HG02610 (cell line): ENCODE results near the gene PRKCA.

Source experiments
- ATAC-seq: cut with Tn5 transposase; IDR thresholded peaks from one replicate; pipeline ENCODE4 v1.9.1; 2021; ENCODE audit warnings: mild to moderate bottlenecking, moderate library complexity; ENCODE audit not compliant: unreplicated experiment

Gene PRKCA

GRCh38 chr17:66781135-66781534, 478.7 kb downstream of the PRKCA start:
- no peak for ATAC-seq

DNA sequence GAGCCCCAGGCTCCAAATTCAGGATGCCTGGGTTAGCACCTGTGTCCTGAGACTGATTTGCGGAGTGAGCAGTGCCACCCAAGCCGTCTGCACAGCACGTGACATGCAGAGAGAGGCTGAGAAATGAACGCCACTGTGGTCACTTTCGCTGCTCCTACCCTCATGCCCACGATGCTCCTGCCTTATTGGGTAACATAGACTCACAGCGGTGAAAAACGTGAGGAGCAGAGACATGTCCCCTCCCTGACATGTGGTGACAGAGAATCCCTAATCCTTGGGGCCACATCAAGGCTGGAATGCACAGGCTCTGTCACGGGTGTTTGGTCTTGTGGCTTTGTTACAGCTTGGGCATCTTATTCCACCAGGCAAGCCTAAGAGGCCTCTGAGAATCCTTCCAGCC, 480.4 kb downstream of the PRKCA start:
- no peak for ATAC-seq

DNA sequence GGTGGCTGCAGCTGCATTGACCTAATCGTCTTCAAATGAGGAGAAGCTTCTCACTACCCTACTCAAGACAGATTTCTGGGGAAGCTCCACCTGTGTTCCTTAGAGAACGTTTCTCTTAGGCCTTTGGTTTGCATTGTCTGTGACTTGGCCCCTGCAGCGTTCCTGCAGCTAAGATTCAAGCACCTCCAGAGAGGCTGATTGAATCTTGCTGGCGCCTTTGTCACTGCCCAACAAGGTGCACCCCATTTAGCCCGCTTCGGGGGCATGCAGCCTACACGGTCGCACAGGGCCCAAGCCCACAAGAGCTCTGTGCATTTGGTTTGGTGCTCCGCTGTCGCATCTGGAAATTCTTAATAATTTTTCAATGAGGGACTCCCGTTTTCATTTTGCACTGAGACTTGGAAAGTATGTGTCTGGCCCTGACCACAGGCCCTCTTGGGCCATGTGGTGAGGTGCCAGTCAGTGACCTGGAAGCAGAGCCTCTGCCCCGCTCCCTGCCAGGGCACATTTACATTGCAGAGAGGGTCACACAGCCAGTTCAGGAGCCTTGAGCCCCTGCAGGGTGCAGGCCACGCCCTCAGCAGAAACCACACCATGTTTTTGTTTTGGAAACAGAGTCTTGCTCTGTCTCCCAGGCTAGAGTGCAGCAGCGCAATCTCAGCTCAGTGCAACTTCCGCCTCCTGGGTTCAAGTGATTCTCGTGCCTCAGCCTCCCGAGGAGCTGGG, 481.4 kb downstream of the PRKCA start:
- ATAC-seq: no peak

DNA sequence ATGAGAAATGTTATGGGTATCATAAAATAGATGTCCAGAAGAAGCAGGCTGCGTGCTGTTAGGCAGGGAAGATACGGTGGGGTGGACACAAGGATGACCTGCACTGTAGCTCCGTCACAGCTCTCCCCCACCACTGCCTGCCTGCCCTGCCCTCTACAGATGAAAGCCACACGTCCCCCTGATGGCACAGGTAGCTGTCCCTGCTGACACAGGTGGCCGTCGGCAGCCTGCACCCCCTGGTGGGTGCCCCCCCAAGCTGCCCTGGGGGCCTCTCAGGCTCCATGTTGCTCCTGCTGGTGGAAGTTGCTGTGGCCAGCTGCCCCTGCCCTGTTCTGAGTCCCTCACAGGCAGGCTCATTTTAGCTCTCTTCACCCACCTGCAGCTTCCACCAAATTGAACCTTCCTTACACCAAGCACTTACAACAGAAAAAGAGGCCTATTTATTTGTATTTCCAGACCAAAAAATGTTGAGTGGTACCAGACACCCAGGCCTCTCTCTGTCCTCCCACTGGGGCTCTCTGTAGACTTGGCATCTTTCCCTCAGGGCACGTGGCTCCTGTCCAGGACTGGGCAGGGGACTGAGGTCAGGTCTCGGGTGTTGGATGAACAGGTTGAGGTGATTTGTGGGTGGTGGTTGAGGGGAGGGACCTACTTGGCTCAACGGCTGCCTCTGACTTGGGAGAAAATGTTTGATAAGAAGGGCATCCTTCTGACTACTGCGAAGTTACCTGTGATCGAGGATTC, 482.4 kb downstream of the PRKCA start:
- ATAC-seq: no peak

- ATAC-seq: no peak
Observed at GRCh38 chr17:66786107-66786506, 483.7 kb downstream of the PRKCA start.

DNA sequence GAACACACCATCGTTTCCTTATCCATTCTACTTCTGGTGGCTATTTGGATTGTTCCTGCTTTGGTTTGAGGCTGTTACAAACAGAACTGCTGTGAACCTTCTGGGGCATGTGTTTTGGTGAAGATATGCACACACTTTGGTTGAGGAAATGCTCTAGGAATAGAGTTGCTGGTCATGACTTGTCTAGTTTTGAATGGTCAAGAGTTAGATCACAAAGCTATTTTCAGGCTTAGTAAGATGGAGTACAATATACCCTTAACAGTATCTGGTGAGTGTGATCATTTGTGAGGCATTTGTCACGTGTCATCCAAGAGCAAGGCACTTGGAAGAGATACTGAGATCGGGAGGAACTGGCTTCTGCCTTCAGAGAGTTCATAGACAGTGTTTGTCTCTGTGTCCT, 485.5 kb downstream of the PRKCA start:
- no peak for ATAC-seq

DNA sequence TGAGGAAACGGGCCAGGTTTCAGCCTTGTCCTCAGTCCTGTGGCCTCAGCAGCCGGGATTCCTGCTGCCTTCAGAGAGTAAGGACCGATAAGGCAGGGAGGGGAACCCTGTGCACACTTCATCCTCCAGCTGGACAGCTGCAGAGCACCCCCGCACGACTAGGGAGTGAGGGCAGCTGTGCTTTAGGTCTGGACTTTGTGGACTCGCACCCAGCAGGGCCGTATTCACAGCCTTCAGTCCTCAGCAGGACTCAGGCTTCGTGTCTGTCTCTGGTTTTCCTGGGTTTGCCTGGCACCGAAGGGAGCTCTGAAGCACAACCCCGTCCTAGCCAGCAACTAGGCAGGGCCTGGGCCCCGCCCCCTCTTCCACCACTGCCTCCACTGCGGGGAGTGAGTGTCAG, 486.7 kb downstream of the PRKCA start:
- no peak for ATAC-seq

DNA sequence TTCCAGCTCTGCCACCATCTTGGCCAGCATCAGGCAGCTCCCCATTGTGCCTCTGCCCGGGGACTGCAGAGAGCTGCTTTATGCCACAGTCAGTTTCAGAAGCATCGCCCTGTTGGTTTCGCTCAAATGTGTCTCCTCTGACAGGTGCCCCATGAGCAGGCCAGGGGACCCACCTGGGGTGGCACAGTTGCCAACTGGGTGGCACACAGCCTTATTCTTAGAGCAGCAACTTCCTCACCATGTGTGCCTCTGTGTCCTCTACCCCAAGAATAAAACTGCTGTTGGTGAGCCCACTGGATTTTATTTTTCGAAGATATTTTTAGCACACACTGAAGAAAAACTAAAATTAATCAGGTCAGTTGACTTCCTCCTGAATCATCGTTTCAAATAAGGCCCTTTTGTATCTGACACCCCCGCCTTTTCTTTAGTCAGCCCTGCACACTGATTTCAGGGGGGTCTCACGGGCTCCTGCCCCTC, 487.6 kb downstream of the PRKCA start:
- no peak for ATAC-seq

GRCh38 chr17:66790501-66791061, 488.2 kb downstream of the PRKCA start:
- no peak for ATAC-seq

DNA sequence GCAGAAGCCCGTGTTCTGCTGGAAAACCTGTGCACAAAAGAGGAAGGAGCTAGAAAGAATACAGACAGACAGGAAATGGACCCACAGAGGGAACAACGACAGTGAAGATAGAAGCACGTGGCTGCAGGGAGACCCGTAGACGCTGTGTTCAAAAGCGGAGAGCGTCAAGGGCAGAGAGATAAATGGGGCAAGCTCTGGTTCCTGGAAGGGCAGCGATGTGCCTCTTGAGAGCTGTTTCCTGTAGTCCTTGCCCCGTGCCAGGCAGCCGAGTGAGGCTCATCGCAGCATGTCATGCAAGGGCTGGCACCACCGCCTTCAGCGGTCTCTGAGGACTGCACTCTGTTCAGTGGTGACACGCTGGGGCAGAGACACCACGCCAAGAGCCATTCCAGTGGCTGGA, 488.9 kb downstream of the PRKCA start:
- ATAC-seq: no peak

- ATAC-seq: no peak
Observed at GRCh38 chr17:66793814-66794213, 491.4 kb downstream of the PRKCA start.

DNA sequence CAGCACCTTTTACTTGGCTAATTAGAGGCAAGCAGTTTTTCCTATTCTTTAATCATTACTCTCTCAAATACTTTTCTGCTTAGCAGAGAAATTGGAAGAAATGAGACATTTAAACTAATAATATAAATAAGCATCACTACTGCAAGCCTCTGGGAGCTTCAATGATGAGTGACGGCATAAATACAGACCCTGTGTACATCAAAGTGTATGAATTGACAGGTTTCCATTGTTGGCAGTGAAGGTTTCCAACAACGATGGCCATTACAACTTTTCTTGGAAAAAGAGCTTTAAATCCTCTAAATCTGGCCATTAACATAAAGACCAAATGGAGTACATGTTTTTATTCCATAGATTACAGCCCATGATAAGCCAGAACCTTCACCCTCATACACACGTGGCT, 493.1 kb downstream of the PRKCA start:
- ATAC-seq: no peak

DNA sequence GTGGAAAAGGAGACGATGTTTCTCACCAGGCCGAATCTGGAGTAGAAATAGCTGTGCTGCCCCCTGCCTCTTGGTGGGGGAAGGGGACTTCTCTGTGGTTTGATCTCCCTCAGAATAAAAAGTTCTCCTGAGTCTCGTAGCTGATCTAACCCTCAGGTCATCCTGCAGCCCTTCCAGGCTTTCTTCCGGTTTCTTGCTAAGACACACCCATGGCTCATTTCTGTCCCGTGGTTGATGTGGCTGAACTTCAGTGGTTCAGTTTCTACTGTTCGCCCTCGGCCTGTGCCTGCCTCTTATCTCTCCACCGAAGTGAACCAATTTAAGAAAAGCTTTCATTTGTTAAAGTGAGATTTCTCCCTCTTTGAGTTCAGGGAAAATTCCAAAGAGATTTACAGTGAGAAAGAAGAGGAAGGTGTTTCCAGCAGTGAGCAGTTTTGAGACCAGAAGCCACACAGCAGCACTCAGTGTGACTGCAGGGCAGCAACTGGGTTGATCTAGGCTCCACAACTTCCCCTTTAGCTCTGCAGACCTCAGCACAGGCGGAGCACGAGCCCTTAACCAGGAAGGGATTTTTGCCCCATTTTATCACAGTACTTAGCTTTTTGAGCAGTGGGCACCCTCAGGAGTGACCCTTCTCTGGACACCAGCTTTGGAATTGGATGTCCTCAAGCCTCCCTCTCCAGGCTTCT, 497.6 kb downstream of the PRKCA start:
- ATAC-seq: no peak

DNA sequence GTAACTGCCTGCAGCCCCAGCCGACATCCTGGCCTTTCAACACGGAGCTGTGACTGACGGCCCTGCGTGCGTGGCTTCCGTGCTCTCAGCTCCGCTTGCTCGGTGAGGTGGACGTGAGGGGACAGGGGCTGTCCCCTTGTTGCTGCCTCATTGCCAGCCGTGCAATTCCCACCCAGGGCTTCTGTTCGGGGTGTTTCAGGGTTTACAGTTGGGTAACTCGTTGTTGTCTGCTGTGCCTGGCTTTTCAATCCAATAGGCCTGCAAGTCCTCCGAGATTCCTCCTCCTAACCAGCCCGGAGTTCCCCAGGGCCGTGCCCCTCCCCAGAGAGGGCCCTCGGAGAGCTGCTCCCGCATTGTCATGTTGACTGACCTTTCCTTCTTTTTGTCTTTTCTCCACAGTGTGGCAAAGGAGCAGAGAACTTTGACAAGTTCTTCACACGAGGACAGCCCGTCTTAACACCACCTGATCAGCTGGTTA, 501.1 kb downstream of the PRKCA start:
- ATAC-seq: no peak

DNA sequence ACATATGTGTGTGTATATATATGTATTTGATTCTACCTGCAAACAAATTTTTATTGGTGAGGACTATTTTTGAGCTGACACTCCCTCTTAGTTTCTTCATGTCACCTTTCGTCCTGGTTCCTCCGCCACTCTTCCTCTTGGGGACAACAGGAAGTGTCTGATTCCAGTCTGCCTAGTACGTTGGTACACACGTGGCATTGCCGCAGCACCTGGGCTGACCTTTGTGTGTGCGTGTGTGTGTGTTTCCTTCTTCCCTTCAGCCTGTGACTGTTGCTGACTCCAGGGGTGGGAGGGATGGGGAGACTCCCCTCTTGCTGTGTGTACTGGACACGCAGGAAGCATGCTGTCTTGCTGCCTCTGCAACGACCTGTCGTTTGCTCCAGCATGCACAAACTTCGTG, 503.2 kb downstream of the PRKCA start:
- ATAC-seq: no peak

- ATAC-seq: no peak
Observed at GRCh38 chr17:66807182-66807581, 504.8 kb downstream of the PRKCA start.

DNA sequence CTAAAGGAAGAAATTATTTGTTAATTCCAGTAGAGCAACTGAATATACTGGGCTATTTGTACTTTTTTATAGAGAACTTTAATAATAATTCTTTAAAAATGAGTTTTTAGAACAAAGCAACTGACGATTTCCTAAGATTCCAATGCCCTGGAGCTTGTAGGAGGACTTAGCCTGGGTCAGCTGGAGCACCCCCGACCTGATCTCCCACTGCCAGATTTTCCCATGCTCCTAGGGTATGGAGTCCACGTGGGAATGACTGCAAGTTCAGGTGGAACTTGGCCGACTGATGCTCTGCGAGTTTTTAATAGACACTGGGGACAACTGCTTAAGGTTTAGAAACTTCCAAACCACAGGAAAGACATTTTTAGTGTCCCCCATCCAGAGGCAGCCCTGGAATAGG, 507.0 kb downstream of the PRKCA start:
- no peak for ATAC-seq

DNA sequence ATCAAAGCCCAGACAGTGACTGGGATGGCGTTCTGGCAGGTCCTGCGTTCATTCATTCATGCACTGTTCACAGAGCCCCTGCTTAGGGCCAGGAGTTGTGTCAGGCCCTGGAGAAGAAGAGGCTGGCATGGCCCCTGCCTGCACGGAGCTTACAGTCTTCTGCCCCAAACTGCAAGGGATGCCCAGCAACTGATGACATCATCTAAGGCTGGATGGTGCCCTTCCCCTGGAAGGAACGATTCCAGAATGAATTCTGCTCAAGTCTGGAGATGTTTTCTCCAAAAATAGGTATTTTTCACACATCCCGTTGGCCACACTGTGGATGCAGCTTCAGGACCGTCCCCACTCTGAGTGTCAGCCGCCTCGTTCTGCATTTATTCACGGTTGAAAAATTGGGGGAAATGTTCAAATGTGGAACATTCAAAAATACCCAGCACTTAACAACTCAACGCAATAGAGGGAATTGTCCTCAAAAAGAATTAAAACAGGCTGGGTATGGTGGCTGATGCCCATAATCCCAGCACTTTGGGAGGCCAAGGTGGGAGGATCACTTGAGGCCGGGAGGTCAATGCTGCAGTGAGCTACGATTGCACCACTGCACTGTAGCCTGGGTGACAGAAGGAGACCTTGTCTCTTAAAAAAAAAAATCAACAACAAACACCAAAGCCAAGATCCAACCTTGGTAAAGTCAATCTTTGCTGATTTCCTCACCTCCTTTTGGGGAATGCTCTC, 508.7 kb downstream of the PRKCA start:
- no peak for ATAC-seq

DNA sequence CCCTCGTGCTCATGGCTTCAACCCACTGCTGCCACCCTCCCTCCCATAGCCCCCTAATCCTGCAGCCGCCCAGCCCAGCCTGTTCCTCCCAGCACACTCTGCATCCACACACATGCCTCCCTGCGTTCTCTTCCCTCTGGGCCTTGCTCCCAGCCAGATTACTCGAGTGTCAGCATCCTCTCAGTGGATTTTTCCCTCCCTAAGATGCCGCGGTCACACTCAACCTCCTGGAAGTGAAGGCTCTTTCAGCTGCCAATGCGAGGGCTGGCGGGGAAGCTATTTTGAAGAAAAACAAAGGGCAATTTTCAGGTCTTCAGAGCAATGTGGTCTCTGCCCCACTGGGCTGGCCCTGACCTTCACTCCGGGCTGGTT, 509.3 kb downstream of the PRKCA start:
- ATAC-seq: no peak

DNA sequence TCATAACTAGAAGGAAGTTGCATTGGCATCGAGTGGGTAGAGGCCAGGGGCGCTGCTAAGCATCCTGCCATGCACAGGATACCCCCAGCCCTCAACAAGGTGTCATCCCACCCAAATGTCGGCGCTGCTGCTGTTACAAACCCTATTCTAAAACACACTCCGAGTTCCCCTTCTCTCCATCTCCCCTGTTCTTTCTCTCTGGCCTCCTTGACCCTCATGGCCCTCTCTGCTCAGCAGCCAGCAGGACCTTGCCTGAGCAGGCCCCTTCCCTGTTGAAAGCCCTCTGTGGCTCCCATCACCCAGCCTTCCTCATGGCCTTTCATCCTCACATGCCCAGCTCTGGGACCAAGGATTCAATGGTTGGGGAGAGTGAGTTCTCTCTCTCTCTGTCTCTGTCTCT, 510.2 kb downstream of the PRKCA start:
- no peak for ATAC-seq

GRCh38 chr17:66813296-66813695, 510.9 kb downstream of the PRKCA start:
- no peak for ATAC-seq
